Spleen (tissue), 7 donors: ENCODE measurements around the gene YWHAQ.

Source experiments
- CTCF ChIP-seq, 11 experiments: fragments of 200-600 bp in 7 of 11; fragments of 450-650 bp in 4 of 11; sonication (generic) in 4 of 11; IDR thresholded peaks in 8 of 11; conservative IDR thresholded peaks in 3 of 11; 1 replicate in 7 of 11; 2 replicates in 4 of 11; pipeline versions ENCODE4 v1.4.0 to v1.8.0; 2016 to 2021; ENCODE audit warnings: antibody characterized with exemption in 11 of 11, inconsistent platforms in 4 of 11, mild to moderate bottlenecking in 1 of 11
- POLR2AphosphoS5 ChIP-seq, 3 donors: sonication (generic); formaldehyde crosslinking; IDR thresholded peaks; one replicate each; pipeline ENCODE4 v1.5.1; 2017; ENCODE audit warnings: antibody characterized with exemption in 3 of 3
- donor health status: DM: no; HTN: no; CAD: no; lungs with moderate emphysema.
- donor health status: DM: no; HTN: no; CAD: no.
- donor health status: DM: no; HTN: no; CAD: no.

- no peak for TF ChIP-seq CTCF (IDR thresholded peaks at IDR 0.05 in 8 of 11, conservative IDR thresholded peaks at IDR 0.05 in 3 of 11)
- no peak for TF ChIP-seq POLR2AphosphoS5 (IDR thresholded peaks at IDR 0.05)
These were observed 40.2 kb downstream of the YWHAQ start for GRCh38 chr2:9590641-9591040.
